HEK293T (cell line): Measurements from ENCODE around the gene PRDX3.
"Not testable (repeated sequence)": the region's sequence is repeated elsewhere in the genome, so short reads cannot be mapped to it uniquely, and the experiment has no call there.

Experiments used
- CTCF ChIA-PET: fragments of 350-600 bp; formaldehyde crosslinking; extraction: SDS; loops from one replicate; lab custom pipeline; 2021; ENCODE audit warnings: antibody characterized with exemption, inconsistent platforms; lab: Yijun Ruan, JAX
- POLR2A ChIA-PET: fragments of 350-600 bp; formaldehyde crosslinking; extraction: SDS; loops from one replicate; lab custom pipeline; 2020; ENCODE audit warnings: antibody characterized with exemption, inconsistent platforms; lab: Yijun Ruan, JAX
- DNase-seq: peaks from one replicate; pipeline ENCODE4 v3.0.0; 2012; ENCODE audit warnings: mixed read lengths; ENCODE audit errors: extremely low spot score
- ARNT ChIP-seq: fragments of 450-650 bp; IDR thresholded peaks from 2 replicates; pipeline ENCODE4 v1.6.1; 2017; ENCODE audit warnings: mild to moderate bottlenecking
- BHLHE40 ChIP-seq: fragments of 450-650 bp; IDR thresholded peaks from 2 replicates; pipeline ENCODE4 v1.6.1; 2016; ENCODE audit warnings: mild to moderate bottlenecking, moderate library complexity, borderline replicate concordance
- CTBP1 ChIP-seq: fragments of 450-650 bp; IDR thresholded peaks from 2 replicates; pipeline ENCODE4 v1.6.1; 2016; ENCODE audit warnings: borderline replicate concordance
- ELF4 ChIP-seq: fragments of 450-650 bp; IDR thresholded peaks from 2 replicates; pipeline ENCODE4 v1.6.1; 2017; ENCODE audit warnings: antibody characterized with exemption
- FOXA1 ChIP-seq: fragments of 450-650 bp; IDR thresholded peaks from 2 replicates; pipeline ENCODE4 v1.6.1; 2016; ENCODE audit warnings: mild to moderate bottlenecking
- FOXK2 ChIP-seq: fragments of 450-650 bp; IDR thresholded peaks from 2 replicates; pipeline ENCODE4 v1.6.1; 2016; ENCODE audit warnings: mild to moderate bottlenecking
- FOXM1 ChIP-seq: fragments of 450-650 bp; IDR thresholded peaks from 2 replicates; pipeline ENCODE4 v1.6.1; 2017; ENCODE audit warnings: mild to moderate bottlenecking, borderline replicate concordance
- HDGF ChIP-seq: fragments of 450-650 bp; IDR thresholded peaks from 2 replicates; pipeline ENCODE4 v1.6.1; 2017; ENCODE audit warnings: antibody characterized with exemption, borderline replicate concordance
- L3MBTL2 ChIP-seq: fragments of 450-650 bp; conservative IDR thresholded peaks from 2 replicates; pipeline ENCODE4 v1.6.1; 2016; ENCODE audit warnings: mild to moderate bottlenecking
- LEF1 ChIP-seq: fragments of 450-650 bp; IDR thresholded peaks from 2 replicates; pipeline ENCODE4 v1.6.1; 2017; ENCODE audit warnings: mild to moderate bottlenecking, borderline replicate concordance
- NFRKB ChIP-seq: fragments of 450-650 bp; IDR thresholded peaks from 2 replicates; pipeline ENCODE4 v1.6.1; 2016; ENCODE audit warnings: mild to moderate bottlenecking, moderate library complexity
- PKNOX1 ChIP-seq: fragments of 450-650 bp; IDR thresholded peaks from 2 replicates; pipeline ENCODE4 v1.6.1; 2016
- SP1 ChIP-seq: fragments of 450-650 bp; IDR thresholded peaks from 2 replicates; pipeline ENCODE4 v1.6.1; 2017
- SUZ12 ChIP-seq: fragments of 450-650 bp; IDR thresholded peaks from 2 replicates; pipeline ENCODE4 v1.6.1; 2016; ENCODE audit warnings: mild to moderate bottlenecking
- TARDBP ChIP-seq: fragments of 450-650 bp; IDR thresholded peaks from 2 replicates; pipeline ENCODE4 v1.6.1; 2016
- ZNF384 ChIP-seq: fragments of 450-650 bp; IDR thresholded peaks from 2 replicates; pipeline ENCODE4 v1.6.1; 2016

PRDX3 gene

GRCh38 chr10:119190353-119190752, 11.7 kb upstream of the PRDX3 start:
- TF ChIP-seq CTBP1, result no peak
- no peak for TF ChIP-seq ZNF384
- no peak for TF ChIP-seq FOXM1
- no peak for TF ChIP-seq ELF4
- no peak for TF ChIP-seq SUZ12
- no peak for TF ChIP-seq FOXA1
- no peak for TF ChIP-seq ARNT
- no peak for TF ChIP-seq PKNOX1
- no peak for TF ChIP-seq NFRKB
- no peak for DNase-seq
- POLR2A ChIA-PET, result interaction anchor here (0.6 kb wide), 1 partner anchor 10 kb away, joined by 3 read pairs; no protein-coding TSS in a partner anchor
- CTCF ChIA-PET, result interaction anchor here (0.6 to 2.9 kb wide), 2 partner anchors 9 to 228 kb away, joined by 3 to 20 read pairs; no protein-coding TSS in a partner anchor

- no peak for TF ChIP-seq BHLHE40
- DNase-seq, result no peak
- POLR2A ChIA-PET, result interaction anchor here (0.9 kb wide), 1 partner anchor 11 kb away, joined by 4 read pairs; no protein-coding TSS in a partner anchor
- CTCF ChIA-PET, result interaction anchor here (0.6 to 2.9 kb wide), 2 partner anchors 9 to 229 kb away, joined by 3 to 20 read pairs; no protein-coding TSS in a partner anchor
Observed at GRCh38 chr10:119189811-119190282, 11.2 kb upstream of the PRDX3 start.

- no peak for DNase-seq
- ChIA-PET POLR2A (interaction anchor here (0.6 kb wide), 1 partner anchor 258 kb away, joined by 5 read pairs; no protein-coding TSS in a partner anchor), CTCF (interaction anchor here (0.6 to 1.1 kb wide), 2 partner anchors 15 to 101 kb away, joined by 4 to 6 read pairs; no protein-coding TSS in a partner anchor)
- no peak for TF ChIP-seq LEF1
- no peak for TF ChIP-seq ZNF384
- no peak for TF ChIP-seq NFRKB
Observed at GRCh38 chr10:119183664-119184412, 5.2 kb upstream of the PRDX3 start.

- not testable (repeated sequence) for DNase-seq
Observed at GRCh38 chr10:119180850-119181400, 2.3 kb upstream of the PRDX3 start.

GRCh38 chr10:119177708-119178371, 772 bp downstream of the PRDX3 start:
- ChIA-PET POLR2A (no interaction called here), CTCF (no interaction called here)
- TF ChIP-seq HDGF (no peak), L3MBTL2 (peak; percentile 73), LEF1 (no peak), CTBP1 (no peak), SP1 (no peak), ARNT (no peak), PKNOX1 (no peak), BHLHE40 (no peak), SUZ12 (no peak), ZNF384 (peak; percentile 50; the same call in 1 of the 2 replicates), FOXK2 (no peak), FOXM1 (no peak)

More at GRCh38 chr10:119180850-119181400, 2.3 kb upstream of the PRDX3 start:
- POLR2A ChIA-PET, result interaction anchor here (1.1 kb wide), 1 partner anchor 362 kb away, joined by 3 read pairs; the partner anchor contains the start of gene RGS10
- CTCF ChIA-PET, result interaction anchor here (0.6 to 0.7 kb wide), 3 partner anchors 249 to 683 kb away, joined by 3 to 4 read pairs (median 3); no protein-coding TSS in a partner anchor

GRCh38 chr10:119176166-119176565, 2.4 kb downstream of the PRDX3 start:
- POLR2A ChIA-PET, result interaction anchor here (1.0 kb wide), 2 partner anchors 11 to 366 kb away, joined by 3 read pairs; no protein-coding TSS in a partner anchor
- TF ChIP-seq FOXK2, result no peak
- TF ChIP-seq FOXM1, result no peak
- TF ChIP-seq TARDBP, result no peak
- TF ChIP-seq NFRKB, result no peak
- no peak for TF ChIP-seq LEF1
- TF ChIP-seq L3MBTL2, result no peak
- TF ChIP-seq BHLHE40, result no peak
- no peak for TF ChIP-seq ARNT
- TF ChIP-seq FOXA1, result no peak
- TF ChIP-seq ELF4, result no peak
- no peak for TF ChIP-seq SUZ12
- TF ChIP-seq CTBP1, result no peak
- no peak for TF ChIP-seq PKNOX1
- TF ChIP-seq SP1, result no peak
- no peak for TF ChIP-seq ZNF384
- no peak for TF ChIP-seq HDGF
- DNase-seq, result no peak
- CTCF ChIA-PET, result no interaction called here

More at GRCh38 chr10:119177708-119178371, 772 bp downstream of the PRDX3 start:
- DNase-seq, result no peak
